ENCODE measurements around the gene ATAT1. TPM values are rescaled to one million over a fixed set of nuclear protein-coding genes. Genes with fewer than 3 reads are reported as not detected.

ATAT1 gene
- polyA plus RNA-seq, 1 donor from 2014 or later = 70.4 TPM

DNA sequence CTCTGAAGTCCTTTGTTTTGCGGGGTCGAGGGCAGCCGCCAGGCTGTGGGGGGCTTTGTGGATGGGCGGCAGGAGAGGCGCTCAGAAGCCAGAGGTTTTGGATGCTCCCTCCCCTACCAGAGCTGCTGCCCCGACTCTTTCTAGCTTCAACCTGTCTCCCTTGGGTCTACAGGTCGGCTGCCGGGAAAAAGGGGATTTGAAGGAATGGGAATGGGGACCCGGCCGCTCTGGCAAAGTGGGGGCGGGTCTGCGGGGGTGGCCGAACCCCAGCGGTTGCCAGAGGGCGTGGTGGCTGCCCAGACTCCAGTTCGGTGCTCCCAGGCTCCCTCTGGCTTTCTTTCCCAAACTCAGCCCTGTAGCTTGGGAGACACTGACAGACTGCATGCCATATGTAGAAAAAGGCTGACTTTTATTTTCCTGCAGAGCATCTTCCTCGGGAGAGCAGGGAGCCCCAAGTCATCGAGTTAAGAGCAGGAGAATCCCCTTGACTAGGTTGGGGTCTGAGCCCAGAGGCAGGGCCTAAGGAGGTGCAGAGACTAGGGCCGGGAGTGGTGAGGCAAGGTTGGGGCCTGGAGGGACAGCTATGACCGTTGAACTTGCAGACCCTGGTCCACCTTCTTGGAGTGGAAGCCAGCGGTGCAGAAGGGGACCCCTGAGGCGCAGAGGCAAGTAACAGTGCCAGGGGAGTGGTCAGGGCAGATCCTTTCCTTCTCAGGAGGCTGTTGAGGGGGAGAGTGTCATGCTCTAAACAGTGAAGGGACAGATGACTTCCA is 61.2 kb downstream of the ATAT1 start:
- Histone ChIP-seq H3K4me2 (ENCODE audit: low read length) (peak overlapping the region; percentile 95), H3K9ac (ENCODE audit: low read length) (peak overlapping the region; percentile 100)
- TF ChIP-seq EP300 (conservative IDR thresholded peaks at IDR 0.05; ENCODE audit: poor library complexity, severe bottlenecking) (no peak), POLR2AphosphoS5 (IDR thresholded peaks at IDR 0.05) (no peak), CTCF (IDR thresholded peaks at IDR 0.05; ENCODE audit: poor library complexity, severe bottlenecking) (peak; percentile 23), TAF1 (IDR thresholded peaks at IDR 0.05; ENCODE audit: low read depth) (peak; percentile 2), MXI1 (conservative IDR thresholded peaks at IDR 0.05; ENCODE audit: poor library complexity, severe bottlenecking) (no peak), REST (IDR thresholded peaks at IDR 0.05; ENCODE audit: borderline replicate concordance) (peak; percentile 60), SMC3 (conservative IDR thresholded peaks at IDR 0.05; ENCODE audit: poor library complexity) (no peak), RAD21 (conservative IDR thresholded peaks at IDR 0.05) (no peak), EZH2 (IDR thresholded peaks at IDR 0.05; ENCODE audit: borderline replicate concordance, insufficient read depth, low read length, poor library complexity, severe bottlenecking) (no peak)

GRCh38 chr6:30688569-30688968 is 61.9 kb downstream of the ATAT1 start:
- TF ChIP-seq POLR2AphosphoS5 (IDR thresholded peaks at IDR 0.05) (no peak), REST (IDR thresholded peaks at IDR 0.05; ENCODE audit: borderline replicate concordance) (no peak), MXI1 (conservative IDR thresholded peaks at IDR 0.05; ENCODE audit: poor library complexity, severe bottlenecking) (no peak), SMC3 (conservative IDR thresholded peaks at IDR 0.05; ENCODE audit: poor library complexity) (no peak), CTCF (IDR thresholded peaks at IDR 0.05; ENCODE audit: poor library complexity, severe bottlenecking) (no peak), RAD21 (conservative IDR thresholded peaks at IDR 0.05) (no peak), TAF1 (IDR thresholded peaks at IDR 0.05; ENCODE audit: low read depth) (no peak), EZH2 (IDR thresholded peaks at IDR 0.05; ENCODE audit: borderline replicate concordance, insufficient read depth, low read length, poor library complexity, severe bottlenecking) (no peak), EP300 (conservative IDR thresholded peaks at IDR 0.05; ENCODE audit: poor library complexity, severe bottlenecking) (no peak)
- Histone ChIP-seq H3K27me3 (ENCODE audit: insufficient read depth, low read depth, low read length) (no peaks in the 10 kb centered on the region), H3K27ac (ENCODE audit: low read length) (peak overlapping the region; percentile 94), H3K9ac (ENCODE audit: low read length) (peak overlapping the region; percentile 100), H3K4me3 (ENCODE audit: low read length) (peak overlapping the region; percentile 99), H3K9me3 (ENCODE audit: low read length) (no peaks in the 10 kb centered on the region), H2AFZ (ENCODE audit: low read depth, low read length) (no peak overlapping the region), H3K4me2 (ENCODE audit: low read length) (peak overlapping the region; percentile 95), H4K20me1 (ENCODE audit: insufficient read depth) (peaks cover 13% of the 10 kb centered on the region), H3K9me2 (ENCODE audit: insufficient read depth, low read length) (no peaks in the 10 kb centered on the region), H3F3A (ENCODE audit: insufficient read depth, low read length, poor library complexity, severe bottlenecking) (no peaks in the 10 kb centered on the region), H3K79me2 (replicated peaks; ENCODE audit: insufficient read depth, low read length) (peaks cover 62% of the 10 kb centered on the region), H3K36me3 (ENCODE audit: insufficient read depth, low read length) (no peaks in the 10 kb centered on the region)

More for the DNA sequence above, 61.2 kb downstream of the ATAT1 start:
- Histone ChIP-seq H3K9me2 (ENCODE audit: insufficient read depth, low read length) (no peaks in the 10 kb centered on the region), H3K27ac (ENCODE audit: low read length) (peak overlapping the region; percentile 94), H3K79me2 (replicated peaks; ENCODE audit: insufficient read depth, low read length) (peaks cover 69% of the 10 kb centered on the region), H3K27me3 (ENCODE audit: insufficient read depth, low read depth, low read length) (no peaks in the 10 kb centered on the region), H4K20me1 (ENCODE audit: insufficient read depth) (peaks cover 20% of the 10 kb centered on the region), H3K9me3 (ENCODE audit: low read length) (no peaks in the 10 kb centered on the region), H3K4me3 (ENCODE audit: low read length) (peak overlapping the region; percentile 99), H3F3A (ENCODE audit: insufficient read depth, low read length, poor library complexity, severe bottlenecking) (no peaks in the 10 kb centered on the region), H2AFZ (ENCODE audit: low read depth, low read length) (peak overlapping the region; percentile 85), H3K36me3 (ENCODE audit: insufficient read depth, low read length) (no peaks in the 10 kb centered on the region)

Data from neural cell (in vitro differentiated cells).